Activated T-helper 2 cell treated with anti-CD3 and anti-CD28 coated beads, Interferon-gamma antibody, Interleukin-2, Interleukin-4, amounts not matched to agents 10 μg/mL and 5 μg/mL and 100 μg/mL, durations not matched to agents 14 hours and 24 hours and 36 hours (primary cell): Measurements from ENCODE around the gene NUDT17. TPM values are rescaled to one million over a fixed set of nuclear protein-coding genes. Genes with fewer than 3 reads are reported as not detected.

Experiments
- DNase-seq: peaks from one replicate; pipeline ENCODE4 v3.0.0; 2021; ENCODE audit warnings: low spot score
- H3K27ac Mint-ChIP-seq: one replicate; pipeline ENCODE4 v1.8.0; 2021; ENCODE audit warnings: mixed read lengths
- H3K27me3 Mint-ChIP-seq: one replicate; pipeline ENCODE4 v1.8.0; 2021; ENCODE audit warnings: low read depth, mixed read lengths
- H3K36me3 Mint-ChIP-seq: one replicate; pipeline ENCODE4 v1.8.0; 2021; ENCODE audit warnings: low read depth, mixed read lengths
- H3K4me1 Mint-ChIP-seq: one replicate; pipeline ENCODE4 v1.8.0; 2021; ENCODE audit warnings: low read depth, mixed read lengths
- H3K4me3 Mint-ChIP-seq: one replicate; pipeline ENCODE4 v1.8.0; 2021; ENCODE audit warnings: low read depth, mild to moderate bottlenecking, moderate library complexity, mixed read lengths
- H3K9me3 Mint-ChIP-seq: one replicate; pipeline ENCODE4 v1.8.0; 2021; ENCODE audit warnings: mixed read lengths
- intact Hi-C: fragments of 100-400 bp; cut with micrococcal nuclease; formaldehyde crosslinking; loops from one replicate; pipeline ENCODE4 v1.15.1; 2023
- total RNA-seq: library from RNA; stranded (reverse); gene quantifications from 2 replicates; pipeline ENCODE4 v1.2.3, GENCODE V29; 2022

Gene NUDT17
- total RNA-seq, 1 donor from 2014 or later: 3.4 TPM

GRCh38 chr1:145885738-145886287 lies 40.4 kb downstream of the NUDT17 start, which contains the start of gene ANKRD35:
Gene ANKRD35 (minus strand): TSS chr1:145885866. CDS start chr1:145885758, 108 bp downstream.
- Mint-ChIP-seq H3K4me3 (peak within 1 kb of the TSS; percentile 79), H3K9me3 (no peaks in the 10 kb centered on the region), H3K27ac (no peak within 1 kb of the TSS), H3K4me1 (peaks cover 15% of the 10 kb centered on the region), H3K27me3 (peaks cover 30% of the 10 kb centered on the region), H3K36me3 (no peaks in the 10 kb centered on the region)
- intact Hi-C loops: no loop called here
- DNase-seq: peak; percentile 85

- Mint-ChIP-seq H3K9me3 (no peaks in the 10 kb centered on the region), H3K4me3 (peak overlapping the region; percentile 79), H3K4me1 (peaks cover 15% of the 10 kb centered on the region), H3K36me3 (no peaks in the 10 kb centered on the region), H3K27ac (no peak overlapping the region), H3K27me3 (peaks cover 27% of the 10 kb centered on the region)
- no peak for DNase-seq
- intact Hi-C loops: no loop called here
Observed at GRCh38 chr1:145886390-145886789, 41.0 kb downstream of the NUDT17 start.

DNA sequence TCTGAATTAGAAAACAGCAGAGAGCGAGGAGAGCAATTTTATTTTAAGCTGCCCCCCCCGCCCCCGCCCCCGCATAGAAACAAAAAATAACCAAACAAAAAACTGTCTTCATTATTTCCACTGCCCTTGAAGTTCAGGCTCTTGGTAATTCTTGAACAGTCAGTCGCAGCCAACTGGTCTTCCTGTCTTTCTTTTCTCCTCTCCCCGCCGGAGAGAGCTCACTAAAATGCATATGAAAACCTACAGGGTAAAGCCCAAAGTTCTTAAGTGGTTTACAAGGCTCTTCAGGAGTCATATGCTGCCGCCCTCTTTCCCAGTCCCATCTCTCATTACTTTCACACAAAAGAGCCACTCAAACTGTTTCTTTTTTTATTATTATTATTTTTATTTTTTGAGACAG lies 41.4 kb downstream of the NUDT17 start:
- no peak for DNase-seq
- intact Hi-C loops: no loop called here
- no peaks in the 10 kb centered on the region for H3K9me3 Mint-ChIP-seq

DNA sequence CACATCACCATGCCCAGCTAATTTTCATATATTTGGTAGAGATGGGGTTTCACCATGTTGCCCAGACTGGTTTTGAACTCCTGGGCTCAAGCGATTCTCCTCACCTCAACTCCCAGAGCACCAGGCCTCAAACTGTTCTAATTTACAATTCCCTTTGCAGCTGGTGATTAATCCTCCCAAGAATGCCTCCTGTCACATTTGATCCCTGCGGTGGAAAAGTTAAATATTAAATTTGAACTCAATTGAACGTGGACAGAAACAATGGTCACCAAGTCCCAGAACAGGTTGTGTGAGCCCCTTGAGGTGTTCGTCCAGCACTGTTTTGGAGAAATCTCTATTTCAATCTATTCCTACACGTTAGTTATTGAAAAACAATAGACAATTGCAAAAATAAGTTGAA lies 42.2 kb downstream of the NUDT17 start:
- H3K36me3 Mint-ChIP-seq: no peaks in the 10 kb centered on the region
- H3K9me3 Mint-ChIP-seq: no peaks in the 10 kb centered on the region
- H3K4me1 Mint-ChIP-seq: peaks cover 15% of the 10 kb centered on the region
- no peak for DNase-seq
- no peak overlapping the region for H3K4me3 Mint-ChIP-seq
- intact Hi-C loops: no loop called here
- H3K27me3 Mint-ChIP-seq: peaks cover 25% of the 10 kb centered on the region
- H3K27ac Mint-ChIP-seq: no peak overlapping the region

More for the DNA sequence above, 41.4 kb downstream of the NUDT17 start:
- Mint-ChIP-seq H3K36me3 (no peaks in the 10 kb centered on the region), H3K27me3 (peaks cover 26% of the 10 kb centered on the region), H3K4me3 (peak overlapping the region; percentile 53), H3K27ac (no peak overlapping the region), H3K4me1 (peaks cover 15% of the 10 kb centered on the region)

DNA sequence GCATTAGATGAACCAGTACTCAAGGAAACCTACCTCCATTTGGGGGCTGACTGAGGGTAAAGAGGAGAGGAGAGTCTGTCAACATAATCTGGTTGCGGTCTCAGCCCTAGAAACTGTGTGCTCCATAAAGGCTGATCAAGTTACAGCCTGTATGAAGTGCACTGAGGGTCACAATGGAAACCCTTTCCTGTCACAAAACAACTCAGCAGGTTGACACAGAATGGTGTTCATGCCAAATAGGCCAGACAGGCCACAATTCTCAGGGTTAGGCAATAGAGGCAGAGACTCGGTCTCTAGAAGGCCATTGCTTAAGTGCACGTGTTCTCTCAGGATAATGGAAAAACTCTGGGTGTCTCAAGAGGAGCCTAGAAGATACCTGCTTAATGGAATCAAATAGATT lies 44.3 kb downstream of the NUDT17 start:
- H3K4me1 Mint-ChIP-seq: peaks cover 14% of the 10 kb centered on the region
- H3K9me3 Mint-ChIP-seq: no peaks in the 10 kb centered on the region
- H3K36me3 Mint-ChIP-seq: no peaks in the 10 kb centered on the region
- H3K27ac Mint-ChIP-seq: no peak overlapping the region
- H3K4me3 Mint-ChIP-seq: no peak overlapping the region
- H3K27me3 Mint-ChIP-seq: peaks cover 10% of the 10 kb centered on the region
- no peak for DNase-seq
- intact Hi-C loops: no loop called here

- Mint-ChIP-seq H3K27me3 (peaks cover 2% of the 10 kb centered on the region), H3K4me1 (peaks cover 5% of the 10 kb centered on the region), H3K4me3 (no peak overlapping the region), H3K36me3 (no peaks in the 10 kb centered on the region), H3K27ac (no peak overlapping the region), H3K9me3 (no peaks in the 10 kb centered on the region)
- DNase-seq: no peak
- intact Hi-C loops: loop anchor here (1.0 kb wide), 1 partner anchor 19 kb away; the partner anchor contains the start of gene ITGA10
Observed at GRCh38 chr1:145891143-145891542, 45.7 kb downstream of the NUDT17 start.

- H3K27ac Mint-ChIP-seq: no peak overlapping the region
- DNase-seq: peak; percentile 22
- intact Hi-C loops: loop anchor here (1.0 to 2.0 kb wide), 3 partner anchors 18 to 121 kb away; partner anchors contain the start of gene ITGA10
- H3K4me3 Mint-ChIP-seq: no peak overlapping the region
- H3K36me3 Mint-ChIP-seq: no peaks in the 10 kb centered on the region
- H3K27me3 Mint-ChIP-seq: peaks cover 2% of the 10 kb centered on the region
- peaks cover under 1% of the 10 kb centered on the region for H3K4me1 Mint-ChIP-seq
- no peaks in the 10 kb centered on the region for H3K9me3 Mint-ChIP-seq
Observed at GRCh38 chr1:145891587-145892485, 46.4 kb downstream of the NUDT17 start.

GRCh38 chr1:145892486-145893087 lies 47.2 kb downstream of the NUDT17 start:
- Mint-ChIP-seq H3K27me3 (peaks cover 2% of the 10 kb centered on the region), H3K36me3 (no peaks in the 10 kb centered on the region), H3K4me1 (no peaks in the 10 kb centered on the region), H3K4me3 (no peak overlapping the region), H3K9me3 (no peaks in the 10 kb centered on the region), H3K27ac (no peak overlapping the region)
- intact Hi-C loops: loop anchor here (1.0 to 2.0 kb wide), 2 partner anchors 115 to 120 kb away; no protein-coding TSS in a partner anchor
- no peak for DNase-seq

- H3K36me3 Mint-ChIP-seq: no peaks in the 10 kb centered on the region
- H3K27ac Mint-ChIP-seq: no peak overlapping the region
- H3K9me3 Mint-ChIP-seq: no peaks in the 10 kb centered on the region
- intact Hi-C loops: loop anchor here (2.0 kb wide), 1 partner anchor 119 kb away; no protein-coding TSS in a partner anchor
- H3K4me1 Mint-ChIP-seq: no peaks in the 10 kb centered on the region
- no peak for DNase-seq
- H3K27me3 Mint-ChIP-seq: peaks cover 2% of the 10 kb centered on the region
- H3K4me3 Mint-ChIP-seq: no peak overlapping the region
Observed at GRCh38 chr1:145893306-145894055, 48.1 kb downstream of the NUDT17 start.

DNA sequence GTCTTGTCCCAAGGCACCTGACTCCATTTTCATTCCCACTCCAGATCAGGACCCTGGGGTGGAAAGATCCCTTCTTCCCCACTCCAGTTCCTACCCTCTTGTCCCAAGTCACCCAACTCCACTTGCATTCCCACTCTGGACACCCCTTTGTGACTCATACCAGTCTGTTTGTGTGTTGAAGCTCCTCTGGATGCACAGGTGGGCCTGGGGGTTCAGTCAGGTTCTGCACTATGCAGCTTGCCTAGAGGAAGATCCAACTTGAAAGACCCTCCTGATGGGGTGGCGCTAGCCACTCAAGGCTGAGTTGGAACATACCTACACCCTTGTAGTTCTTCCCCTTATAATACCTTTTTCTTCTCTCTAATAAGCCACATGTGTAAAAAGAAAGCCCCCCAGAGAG lies 50.0 kb downstream of the NUDT17 start:
- Mint-ChIP-seq H3K27ac (no peak overlapping the region), H3K4me3 (no peak overlapping the region), H3K36me3 (no peaks in the 10 kb centered on the region), H3K4me1 (no peaks in the 10 kb centered on the region), H3K9me3 (no peaks in the 10 kb centered on the region), H3K27me3 (peaks cover 2% of the 10 kb centered on the region)
- intact Hi-C loops: no loop called here
- DNase-seq: no peak

DNA sequence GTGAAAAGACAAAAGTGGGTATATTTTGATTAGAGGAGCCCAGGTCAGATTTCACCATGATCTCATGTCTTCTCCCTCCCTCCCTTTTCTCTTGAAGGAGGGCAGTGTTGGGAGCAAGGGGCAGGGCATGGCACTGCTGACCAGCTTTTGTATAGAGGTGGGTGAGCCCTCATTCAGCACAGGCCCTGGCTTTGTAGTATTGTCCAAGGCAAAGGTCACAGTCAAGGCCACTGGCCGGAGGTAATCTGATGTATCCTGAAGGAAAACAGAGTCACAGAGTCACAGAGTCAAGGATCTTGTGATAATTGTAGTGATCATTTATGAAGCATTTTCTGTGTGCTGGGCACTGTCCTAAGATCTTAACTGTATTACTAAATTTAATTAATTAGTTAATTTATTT lies 52.5 kb downstream of the NUDT17 start:
- Mint-ChIP-seq H3K36me3 (no peaks in the 10 kb centered on the region), H3K27ac (no peak overlapping the region), H3K9me3 (no peaks in the 10 kb centered on the region), H3K27me3 (peaks cover 2% of the 10 kb centered on the region), H3K4me1 (no peaks in the 10 kb centered on the region), H3K4me3 (no peak overlapping the region)
- DNase-seq: no peak
- intact Hi-C loops: no loop called here
